ENCODE data around the gene AKAP10.

- TF ChIP-seq ZNF274 (IDR thresholded peaks at IDR 0.05; ENCODE audit: low read depth, low read length) (no peak), YY1 (IDR thresholded peaks at IDR 0.05; ENCODE audit: insufficient read depth, insufficient read length) (no peak), SUZ12 (IDR thresholded peaks at IDR 0.05; ENCODE audit: extremely low read depth, insufficient read depth, insufficient read length) (no peak)
These were observed 30.7 kb downstream of the AKAP10 start for GRCh38 chr17:19946921-19947320.
